Neural cell (in vitro differentiated cells): ENCODE results near the gene TP53I13. TPM values are rescaled to one million over a fixed set of nuclear protein-coding genes. Genes with fewer than 3 reads are reported as not detected.

Source experiments
- H2AFZ ChIP-seq: fragments of 200-600, 300-800 bp; sonication (generic), shearing (Covaris generic); 2 replicates; pipeline ENCODE4 v1.6.0; 2014; ENCODE audit warnings: low read depth, mild to moderate bottlenecking, antibody characterized with exemption, low read length, moderate library complexity
- H3F3A ChIP-seq: fragments of 200-600 bp; shearing (Covaris generic); 2 replicates; pipeline ENCODE4 v1.6.1; 2016; ENCODE audit warnings: mild to moderate bottlenecking, moderate library complexity, mixed read lengths, antibody characterized with exemption, low read length; ENCODE audit not compliant: insufficient read depth, poor library complexity, severe bottlenecking
- H3K27ac ChIP-seq: fragments of 200-600, 300-800 bp; sonication (generic), shearing (Covaris generic); 2 replicates; pipeline ENCODE4 v1.5.1; 2014; ENCODE audit warnings: mild to moderate bottlenecking, low read length, moderate library complexity
- H3K27me3 ChIP-seq: fragments of 300-800, 200-600 bp; sonication (generic), shearing (Covaris generic); 2 replicates; pipeline ENCODE4 v1.6.0; 2014; ENCODE audit warnings: mild to moderate bottlenecking, low read depth, low read length, moderate library complexity; ENCODE audit not compliant: insufficient read depth
- H3K36me3 ChIP-seq: fragments of 300-800, 200-600 bp; sonication (generic), shearing (Covaris generic); 2 replicates; pipeline ENCODE4 v1.5.1; 2014; ENCODE audit warnings: mild to moderate bottlenecking, antibody characterized with exemption, low read length, moderate library complexity; ENCODE audit not compliant: insufficient read depth
- H3K4me2 ChIP-seq: fragments of 300-800, 200-600 bp; sonication (generic), shearing (Covaris generic); 2 replicates; pipeline ENCODE4 v1.6.0; 2014; ENCODE audit warnings: mild to moderate bottlenecking, low read length
- H3K4me3 ChIP-seq: fragments of 300-800, 200-600 bp; sonication (generic), shearing (Covaris generic); 2 replicates; pipeline ENCODE4 v1.5.1; 2014; ENCODE audit warnings: mild to moderate bottlenecking, low read length, moderate library complexity
- H3K79me2 ChIP-seq: fragments of 200-600 bp; shearing (Covaris generic); replicated peaks from 2 replicates; pipeline ENCODE4 v1.6.0; 2014; ENCODE audit warnings: mild to moderate bottlenecking, low read length, moderate library complexity; ENCODE audit not compliant: insufficient read depth
- H3K9ac ChIP-seq: fragments of 300-800, 200-600 bp; sonication (generic), shearing (Covaris generic); 2 replicates; pipeline ENCODE4 v1.6.1; 2016; ENCODE audit warnings: mild to moderate bottlenecking, low read length, mixed read lengths
- H3K9me2 ChIP-seq: fragments of 200-600 bp; shearing (Covaris generic); 2 replicates; pipeline ENCODE4 v1.6.1; 2016; ENCODE audit warnings: mild to moderate bottlenecking, low read length, mixed read lengths; ENCODE audit not compliant: insufficient read depth
- H3K9me3 ChIP-seq: fragments of 200-600, 300-800 bp; sonication (generic), shearing (Covaris generic); 2 replicates; pipeline ENCODE4 v1.6.1; 2016; ENCODE audit warnings: mild to moderate bottlenecking, mixed run types, low read length, moderate library complexity, mixed read lengths
- H4K20me1 ChIP-seq: fragments of 200-600 bp; shearing (Covaris generic); 2 replicates; pipeline ENCODE4 v1.6.1; 2016; ENCODE audit warnings: mild to moderate bottlenecking, mixed run types; ENCODE audit not compliant: insufficient read depth
- CTCF ChIP-seq: fragments of 450-650 bp; IDR thresholded peaks from 2 replicates; pipeline ENCODE4 v1.5.1; 2014; ENCODE audit warnings: antibody characterized with exemption, mild to moderate bottlenecking, moderate library complexity; ENCODE audit not compliant: poor library complexity, severe bottlenecking
- EP300 ChIP-seq: fragments of 450-650 bp; conservative IDR thresholded peaks from 2 replicates; pipeline ENCODE4 v1.6.1; 2014; ENCODE audit warnings: antibody characterized with exemption, mild to moderate bottlenecking, moderate library complexity; ENCODE audit not compliant: poor library complexity, severe bottlenecking
- EZH2 ChIP-seq: fragments of 200-600, 300-800 bp; shearing (Covaris generic), sonication (generic); IDR thresholded peaks from 2 replicates; pipeline ENCODE4 v1.6.1; 2014; ENCODE audit warnings: antibody characterized with exemption, low read length, borderline replicate concordance, mild to moderate bottlenecking; ENCODE audit not compliant: insufficient read depth, poor library complexity, severe bottlenecking
- MXI1 ChIP-seq: fragments of 450-650 bp; conservative IDR thresholded peaks from 2 replicates; pipeline ENCODE4 v1.6.1; 2014; ENCODE audit warnings: antibody characterized with exemption, mild to moderate bottlenecking; ENCODE audit not compliant: poor library complexity, severe bottlenecking
- POLR2AphosphoS5 ChIP-seq: IDR thresholded peaks from 2 replicates; pipeline ENCODE4 v1.6.1; 2012
- RAD21 ChIP-seq: fragments of 450-650 bp; conservative IDR thresholded peaks from 2 replicates; pipeline ENCODE4 v1.6.1; 2014; ENCODE audit warnings: antibody characterized with exemption, mild to moderate bottlenecking, moderate library complexity
- SMC3 ChIP-seq: fragments of 450-650 bp; conservative IDR thresholded peaks from 2 replicates; pipeline ENCODE4 v1.6.1; 2014; ENCODE audit warnings: antibody characterized with exemption, mild to moderate bottlenecking, moderate library complexity; ENCODE audit not compliant: poor library complexity
- TAF1 ChIP-seq: IDR thresholded peaks from 2 replicates; pipeline ENCODE4 v1.6.1; 2012; ENCODE audit warnings: low read depth
- polyA plus RNA-seq: library from polyadenylated mRNA; depleted of rRNA; stranded (reverse); fragments of >200 nt; gene quantifications from 2 replicates; pipeline ENCODE4 v1.2.3, GENCODE V29; 2014

Gene TP53I13
- polyA plus RNA-seq, 1 donor from 2014 or later, result 18.4 TPM

GRCh38 chr17:29617481-29618271, 49.2 kb downstream of the TP53I13 start:
- Histone ChIP-seq H3K27me3 (peaks cover 62% of the 10 kb centered on the region), H3K79me2 (no peaks in the 10 kb centered on the region), H3F3A (no peaks in the 10 kb centered on the region), H3K4me2 (no peak overlapping the region), H3K9me2 (no peaks in the 10 kb centered on the region), H2AFZ (no peak overlapping the region), H3K36me3 (no peaks in the 10 kb centered on the region), H4K20me1 (no peaks in the 10 kb centered on the region), H3K27ac (no peak overlapping the region), H3K9me3 (peaks cover 4% of the 10 kb centered on the region), H3K4me3 (no peak overlapping the region), H3K9ac (no peak overlapping the region)
- TF ChIP-seq TAF1 (no peak), CTCF (peak; percentile 38)

GRCh38 chr17:29618272-29619065, 50.0 kb downstream of the TP53I13 start:
- no peaks in the 10 kb centered on the region for H4K20me1 ChIP-seq
- H3K36me3 ChIP-seq, result no peaks in the 10 kb centered on the region
- H3K9me3 ChIP-seq, result peaks cover 4% of the 10 kb centered on the region
- H2AFZ ChIP-seq, result no peak overlapping the region
- H3K9ac ChIP-seq, result no peak overlapping the region
- no peaks in the 10 kb centered on the region for H3K9me2 ChIP-seq
- no peak overlapping the region for H3K4me2 ChIP-seq
- TF ChIP-seq CTCF, result no peak
- no peak for TF ChIP-seq SMC3
- no peak for TF ChIP-seq RAD21
- no peak for TF ChIP-seq MXI1
- TF ChIP-seq POLR2AphosphoS5, result no peak
- no peak for TF ChIP-seq EZH2
- no peak for TF ChIP-seq EP300
- peaks cover 70% of the 10 kb centered on the region for H3K27me3 ChIP-seq
- H3K79me2 ChIP-seq, result no peaks in the 10 kb centered on the region
- no peaks in the 10 kb centered on the region for H3F3A ChIP-seq
- H3K27ac ChIP-seq, result no peak overlapping the region
- no peak overlapping the region for H3K4me3 ChIP-seq
